SK-N-SH treated with all-trans-retinoic acid at 6 μM for 48 hours (cell line): ENCODE results near the gene GID8.

Experiments used
- ARNTL ChIP-seq: fragments of 450-650 bp; formaldehyde crosslinking; IDR thresholded peaks from 2 replicates; pipeline ENCODE4 v1.5.0; 2020; ENCODE audit warnings: low read depth, mild to moderate bottlenecking, moderate library complexity, borderline replicate concordance
- BACH2 ChIP-seq: fragments of 250-450 bp; sonication (Bioruptor Pico); IDR thresholded peaks from 2 replicates; pipeline ENCODE4 v1.9.0; 2021; ENCODE audit warnings: mild to moderate bottlenecking, borderline replicate concordance
- CSDC2 ChIP-seq: fragments of 250-450 bp; sonication (Bioruptor Pico); IDR thresholded peaks from 2 replicates; pipeline ENCODE4 v1.5.0; 2020; ENCODE audit warnings: mild to moderate bottlenecking, moderate library complexity
- ESRRG ChIP-seq: fragments of 250-450 bp; sonication (Bioruptor Pico); IDR thresholded peaks from 2 replicates; pipeline ENCODE4 v1.6.1; 2021; ENCODE audit warnings: mild to moderate bottlenecking
- PPARA ChIP-seq: fragments of 250-450 bp; sonication (Bioruptor Pico); IDR thresholded peaks from 2 replicates; pipeline ENCODE4 v1.5.0; 2020; ENCODE audit warnings: mild to moderate bottlenecking, borderline replicate concordance
- ZC3H10 ChIP-seq: fragments of 250-450 bp; sonication (Bioruptor Pico); IDR thresholded peaks from 2 replicates; pipeline ENCODE4 v1.5.1; 2021; ENCODE audit warnings: mild to moderate bottlenecking, moderate library complexity
- ZFP3 ChIP-seq: fragments of 250-450 bp; sonication (Bioruptor Pico); IDR thresholded peaks from 2 replicates; pipeline ENCODE4 v1.5.0; 2020; ENCODE audit warnings: mild to moderate bottlenecking, moderate library complexity
- ZFP30 ChIP-seq: fragments of 450-650 bp; formaldehyde crosslinking; IDR thresholded peaks from 2 replicates; pipeline ENCODE4 v1.5.0; 2022; ENCODE audit warnings: mild to moderate bottlenecking, moderate library complexity
- TF ChIP-seq, protein P1 (sequence below): fragments of 250-450 bp; sonication (Bioruptor Pico); IDR thresholded peaks from 2 replicates; pipeline ENCODE4 v1.5.1; 2020; ENCODE audit warnings: low read depth, mild to moderate bottlenecking, moderate library complexity
- TF ChIP-seq, protein P2 (sequence below): fragments of 250-450 bp; sonication (Bioruptor Pico); IDR thresholded peaks from 2 replicates; pipeline ENCODE4 v1.8.0; 2020; ENCODE audit warnings: mild to moderate bottlenecking, moderate library complexity, borderline replicate concordance
- TF ChIP-seq, protein P3 (sequence below): fragments of 250-450 bp; sonication (Bioruptor Pico); IDR thresholded peaks from 2 replicates; pipeline ENCODE4 v1.8.0; 2021; ENCODE audit warnings: low read depth, mild to moderate bottlenecking, moderate library complexity, borderline replicate concordance

DNA sequence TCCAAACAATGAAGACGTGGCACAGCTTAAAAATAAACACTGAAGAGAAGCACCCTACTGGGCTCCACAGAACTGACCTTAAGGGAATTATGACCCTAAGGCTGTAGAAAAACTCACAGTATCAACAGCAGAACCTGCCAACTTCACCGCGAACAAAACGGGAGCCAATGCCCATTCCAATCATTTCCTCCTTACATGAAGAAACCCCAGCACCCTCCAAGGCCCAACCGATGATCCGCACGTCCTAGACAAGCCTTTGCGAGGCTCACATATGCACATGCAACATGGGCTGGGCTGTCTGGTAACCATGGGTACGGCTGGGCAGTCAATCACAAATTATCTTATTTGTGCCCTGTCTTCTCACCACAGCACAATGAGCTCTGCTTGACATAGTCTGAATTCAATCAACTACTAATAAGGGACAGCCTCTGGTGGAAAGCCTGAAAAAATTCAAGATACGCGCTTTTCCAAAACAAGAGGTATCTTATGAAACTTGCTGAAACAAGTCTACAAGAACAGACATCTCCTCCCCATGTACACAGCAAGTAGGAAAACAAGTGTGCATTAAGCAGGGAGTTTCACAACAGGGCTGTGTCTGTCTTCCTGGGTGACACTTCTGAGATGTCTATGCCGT is 13.4 kb upstream of the GID8 start:
- no peak for TF ChIP-seq ESRRG (CRISPR knock-in tag)
- no peak for TF ChIP-seq ZFP3 (CRISPR knock-in tag)
- TF ChIP-seq ARNTL: no peak
- no peak for TF ChIP-seq PPARA (CRISPR knock-in tag)
- TF ChIP-seq, protein P1, sequence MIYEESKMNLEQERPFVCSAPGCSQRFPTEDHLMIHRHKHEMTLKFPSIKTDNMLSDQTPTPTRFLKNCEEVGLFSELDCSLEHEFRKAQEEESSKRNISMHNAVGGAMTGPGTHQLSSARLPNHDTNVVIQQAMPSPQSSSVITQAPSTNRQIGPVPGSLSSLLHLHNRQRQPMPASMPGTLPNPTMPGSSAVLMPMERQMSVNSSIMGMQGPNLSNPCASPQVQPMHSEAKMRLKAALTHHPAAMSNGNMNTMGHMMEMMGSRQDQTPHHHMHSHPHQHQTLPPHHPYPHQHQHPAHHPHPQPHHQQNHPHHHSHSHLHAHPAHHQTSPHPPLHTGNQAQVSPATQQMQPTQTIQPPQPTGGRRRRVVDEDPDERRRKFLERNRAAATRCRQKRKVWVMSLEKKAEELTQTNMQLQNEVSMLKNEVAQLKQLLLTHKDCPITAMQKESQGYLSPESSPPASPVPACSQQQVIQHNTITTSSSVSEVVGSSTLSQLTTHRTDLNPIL: no peak
- no peak for TF ChIP-seq CSDC2
- TF ChIP-seq ZFP30 (CRISPR knock-in tag): no peak
- TF ChIP-seq, protein P2, sequence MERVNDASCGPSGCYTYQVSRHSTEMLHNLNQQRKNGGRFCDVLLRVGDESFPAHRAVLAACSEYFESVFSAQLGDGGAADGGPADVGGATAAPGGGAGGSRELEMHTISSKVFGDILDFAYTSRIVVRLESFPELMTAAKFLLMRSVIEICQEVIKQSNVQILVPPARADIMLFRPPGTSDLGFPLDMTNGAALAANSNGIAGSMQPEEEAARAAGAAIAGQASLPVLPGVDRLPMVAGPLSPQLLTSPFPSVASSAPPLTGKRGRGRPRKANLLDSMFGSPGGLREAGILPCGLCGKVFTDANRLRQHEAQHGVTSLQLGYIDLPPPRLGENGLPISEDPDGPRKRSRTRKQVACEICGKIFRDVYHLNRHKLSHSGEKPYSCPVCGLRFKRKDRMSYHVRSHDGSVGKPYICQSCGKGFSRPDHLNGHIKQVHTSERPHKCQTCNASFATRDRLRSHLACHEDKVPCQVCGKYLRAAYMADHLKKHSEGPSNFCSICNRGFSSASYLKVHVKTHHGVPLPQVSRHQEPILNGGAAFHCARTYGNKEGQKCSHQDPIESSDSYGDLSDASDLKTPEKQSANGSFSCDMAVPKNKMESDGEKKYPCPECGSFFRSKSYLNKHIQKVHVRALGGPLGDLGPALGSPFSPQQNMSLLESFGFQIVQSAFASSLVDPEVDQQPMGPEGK (CRISPR knock-in tag): no peak
- no peak for TF ChIP-seq ZC3H10
- TF ChIP-seq BACH2 (CRISPR knock-in tag): no peak
- TF ChIP-seq, protein P3, sequence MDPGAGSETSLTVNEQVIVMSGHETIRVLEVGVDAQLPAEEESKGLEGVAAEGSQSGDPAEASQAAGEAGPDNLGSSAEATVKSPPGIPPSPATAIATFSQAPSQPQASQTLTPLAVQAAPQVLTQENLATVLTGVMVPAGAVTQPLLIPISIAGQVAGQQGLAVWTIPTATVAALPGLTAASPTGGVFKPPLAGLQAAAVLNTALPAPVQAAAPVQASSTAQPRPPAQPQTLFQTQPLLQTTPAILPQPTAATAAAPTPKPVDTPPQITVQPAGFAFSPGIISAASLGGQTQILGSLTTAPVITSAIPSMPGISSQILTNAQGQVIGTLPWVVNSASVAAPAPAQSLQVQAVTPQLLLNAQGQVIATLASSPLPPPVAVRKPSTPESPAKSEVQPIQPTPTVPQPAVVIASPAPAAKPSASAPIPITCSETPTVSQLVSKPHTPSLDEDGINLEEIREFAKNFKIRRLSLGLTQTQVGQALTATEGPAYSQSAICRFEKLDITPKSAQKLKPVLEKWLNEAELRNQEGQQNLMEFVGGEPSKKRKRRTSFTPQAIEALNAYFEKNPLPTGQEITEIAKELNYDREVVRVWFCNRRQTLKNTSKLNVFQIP: no peak
